Activated CD8-positive, alpha-beta T cell treated with anti-CD3 and anti-CD28 coated beads for 36 hours (primary cell): ENCODE measurements around the gene TCAIM. TPM values are rescaled to one million over a fixed set of nuclear protein-coding genes. Genes with fewer than 3 reads are reported as not detected.

Experiments used
- ATAC-seq: fragments of 200-7000 bp; cut with Tn5 transposase; one replicate; pipeline ENCODE4 v1.10.0; 2021; ENCODE audit warnings: mild to moderate bottlenecking, moderate library complexity
- CTCF ChIA-PET: fragments of 350-600 bp; sonication (Branson Sonifier 250); formaldehyde crosslinking; loops from one replicate; lab custom pipeline; 2021; ENCODE audit warnings: antibody characterized with exemption; lab: Charles Lee
- POLR2A ChIA-PET: fragments of 350-600 bp; sonication (Branson Sonifier 250); formaldehyde crosslinking; loops from one replicate; lab custom pipeline; 2021; ENCODE audit warnings: antibody characterized with exemption; lab: Charles Lee
- DNase-seq: peaks from one replicate; pipeline ENCODE4 v3.0.0-alpha.2; 2020
- H3K27ac Mint-ChIP-seq: one replicate; pipeline ENCODE4 v1.8.0; 2021; ENCODE audit warnings: mild to moderate bottlenecking, mixed read lengths
- H3K27me3 Mint-ChIP-seq: one replicate; pipeline ENCODE4 v1.8.0; 2021; ENCODE audit warnings: mixed read lengths
- H3K36me3 Mint-ChIP-seq: one replicate; pipeline ENCODE4 v1.8.0; 2021; ENCODE audit warnings: low read depth, mixed read lengths
- H3K4me1 Mint-ChIP-seq: one replicate; pipeline ENCODE4 v1.8.0; 2021; ENCODE audit warnings: low read depth, mixed read lengths
- H3K4me3 Mint-ChIP-seq: one replicate; pipeline ENCODE4 v1.8.0; 2021; ENCODE audit warnings: mild to moderate bottlenecking, moderate library complexity, mixed read lengths
- H3K9me3 Mint-ChIP-seq: one replicate; pipeline ENCODE4 v1.8.0; 2021; ENCODE audit warnings: mixed read lengths
- intact Hi-C: fragments of 100-400 bp; cut with micrococcal nuclease; formaldehyde crosslinking; loops from one replicate; pipeline ENCODE4 v1.10.0; 2022
- total RNA-seq, 2 experiments: library from RNA; stranded (reverse); gene quantifications; one replicate each; pipeline ENCODE4 v1.2.3, GENCODE V29; 2021
- TF ChIP-seq, protein P1 (sequence below): fragments of 200-600 bp; IDR thresholded peaks from one replicate; pipeline ENCODE4 v1.8.0; 2022; ENCODE audit warnings: antibody characterized with exemption, mild to moderate bottlenecking

The TCAIM gene
- total RNA-seq, 2 experiments from 2014 or later: 14.3 to 15.1 TPM

DNA sequence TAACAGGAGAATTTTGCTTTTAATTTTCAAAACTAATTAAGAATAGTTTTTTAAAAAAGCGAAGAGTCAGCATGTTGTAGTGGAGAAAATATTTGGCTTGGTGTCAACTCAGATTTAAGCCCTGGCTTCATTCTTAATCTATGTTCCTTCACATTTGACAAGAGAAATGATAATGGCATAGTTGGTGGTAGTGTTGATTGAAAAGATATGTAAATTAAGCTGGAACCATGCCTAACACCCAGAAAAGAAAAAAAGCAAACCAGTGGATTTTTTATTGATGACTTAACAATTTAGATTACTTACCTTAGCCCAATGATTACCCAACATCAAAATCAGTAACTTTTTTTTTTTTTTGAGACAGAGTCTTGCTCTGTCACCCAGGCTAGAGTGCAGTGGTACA, 27.4 kb downstream of the TCAIM start:
- Mint-ChIP-seq H3K36me3 (peaks cover 11% of the 10 kb centered on the region), H3K9me3 (no peaks in the 10 kb centered on the region), H3K4me1 (no peaks in the 10 kb centered on the region), H3K4me3 (no peak overlapping the region), H3K27me3 (no peaks in the 10 kb centered on the region), H3K27ac (no peak overlapping the region)
- ATAC-seq: no peak
- POLR2A ChIA-PET: no interaction called here
- TF ChIP-seq, protein P1, sequence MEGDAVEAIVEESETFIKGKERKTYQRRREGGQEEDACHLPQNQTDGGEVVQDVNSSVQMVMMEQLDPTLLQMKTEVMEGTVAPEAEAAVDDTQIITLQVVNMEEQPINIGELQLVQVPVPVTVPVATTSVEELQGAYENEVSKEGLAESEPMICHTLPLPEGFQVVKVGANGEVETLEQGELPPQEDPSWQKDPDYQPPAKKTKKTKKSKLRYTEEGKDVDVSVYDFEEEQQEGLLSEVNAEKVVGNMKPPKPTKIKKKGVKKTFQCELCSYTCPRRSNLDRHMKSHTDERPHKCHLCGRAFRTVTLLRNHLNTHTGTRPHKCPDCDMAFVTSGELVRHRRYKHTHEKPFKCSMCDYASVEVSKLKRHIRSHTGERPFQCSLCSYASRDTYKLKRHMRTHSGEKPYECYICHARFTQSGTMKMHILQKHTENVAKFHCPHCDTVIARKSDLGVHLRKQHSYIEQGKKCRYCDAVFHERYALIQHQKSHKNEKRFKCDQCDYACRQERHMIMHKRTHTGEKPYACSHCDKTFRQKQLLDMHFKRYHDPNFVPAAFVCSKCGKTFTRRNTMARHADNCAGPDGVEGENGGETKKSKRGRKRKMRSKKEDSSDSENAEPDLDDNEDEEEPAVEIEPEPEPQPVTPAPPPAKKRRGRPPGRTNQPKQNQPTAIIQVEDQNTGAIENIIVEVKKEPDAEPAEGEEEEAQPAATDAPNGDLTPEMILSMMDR: no peak
- CTCF ChIA-PET: no interaction called here
- intact Hi-C loops: no loop called here
- no peak for DNase-seq

DNA sequence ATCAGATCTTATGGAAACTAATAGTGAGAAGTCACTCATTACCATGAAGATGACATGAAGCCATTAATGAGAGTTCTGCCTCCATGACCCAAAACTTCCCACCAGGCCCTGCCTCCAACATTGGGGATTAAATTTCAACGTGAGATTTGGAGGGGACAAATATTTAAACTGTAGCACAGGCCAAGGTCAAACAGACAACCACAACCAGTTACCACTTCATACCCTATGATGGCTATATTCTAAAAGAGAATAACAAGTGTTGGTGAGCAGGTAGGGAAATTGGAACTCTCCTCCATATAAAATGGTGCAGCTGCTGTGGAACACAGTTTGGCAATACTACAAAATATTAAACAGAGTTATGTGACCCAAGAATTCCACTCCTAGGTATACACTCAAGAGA, 36.9 kb downstream of the TCAIM start:
- DNase-seq: no peak

DNA sequence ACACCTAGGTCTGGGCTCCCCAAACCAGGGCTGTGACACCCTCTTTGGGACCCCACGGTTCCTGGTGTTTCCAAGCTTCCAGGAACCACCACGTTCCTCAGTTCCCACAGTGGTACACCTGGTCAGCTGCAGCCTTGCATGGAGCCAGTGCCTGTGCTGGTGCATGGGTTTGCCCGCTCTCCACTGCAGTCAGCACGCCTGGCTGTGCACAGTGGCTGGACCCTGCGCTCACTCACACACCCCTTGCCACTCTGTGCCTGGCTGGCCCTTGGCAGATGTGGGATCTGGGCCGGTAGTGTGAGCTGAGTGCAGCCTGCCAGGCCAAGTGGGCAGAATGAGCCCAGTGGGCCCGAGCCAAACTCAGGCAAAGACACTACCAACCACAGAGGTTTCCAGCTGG, 48.8 kb downstream of the TCAIM start:
- POLR2A ChIA-PET: interaction anchor here (0.7 kb wide), 1 partner anchor 148 kb away, joined by 3 read pairs; no protein-coding TSS in a partner anchor
- Mint-ChIP-seq H3K4me3 (no peak overlapping the region), H3K27ac (no peak overlapping the region), H3K4me1 (no peaks in the 10 kb centered on the region), H3K36me3 (peaks cover 3% of the 10 kb centered on the region), H3K27me3 (no peaks in the 10 kb centered on the region), H3K9me3 (peaks cover 2% of the 10 kb centered on the region)
- DNase-seq: no peak
- TF ChIP-seq, protein P1: no peak
- no peak for ATAC-seq
- intact Hi-C loops: no loop called here
- CTCF ChIA-PET: no interaction called here

More for the DNA sequence above, 36.9 kb downstream of the TCAIM start:
- ATAC-seq: no peak
- H3K9me3 Mint-ChIP-seq: peaks cover 11% of the 10 kb centered on the region
- CTCF ChIA-PET: no interaction called here
- POLR2A ChIA-PET: no interaction called here
- H3K27ac Mint-ChIP-seq: no peak overlapping the region
- no peaks in the 10 kb centered on the region for H3K4me1 Mint-ChIP-seq
- H3K36me3 Mint-ChIP-seq: peaks cover 10% of the 10 kb centered on the region
- no peaks in the 10 kb centered on the region for H3K27me3 Mint-ChIP-seq
- intact Hi-C loops: no loop called here
- TF ChIP-seq, protein P1: no peak
- no peak overlapping the region for H3K4me3 Mint-ChIP-seq

DNA sequence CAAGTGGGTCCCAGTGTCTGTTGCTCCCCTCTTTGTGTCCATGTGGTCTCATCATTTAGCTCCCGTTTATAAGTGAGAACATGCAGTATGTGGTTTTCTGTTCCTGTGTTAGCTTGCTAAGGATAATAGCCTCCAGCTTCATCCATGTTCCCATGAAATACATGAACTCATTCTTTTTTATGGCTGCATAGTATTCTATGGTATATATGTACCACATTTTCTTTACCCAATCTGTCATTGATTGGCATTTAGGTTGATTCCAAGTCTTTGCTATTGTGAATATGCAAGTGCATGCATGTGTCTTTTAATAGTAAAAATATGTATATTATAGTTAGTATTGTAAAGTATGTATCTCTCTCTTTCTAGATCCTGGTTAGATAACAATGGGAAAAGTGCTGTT, 53.9 kb downstream of the TCAIM start:
- Mint-ChIP-seq H3K4me3 (no peak overlapping the region), H3K27ac (no peak overlapping the region), H3K4me1 (no peaks in the 10 kb centered on the region), H3K9me3 (no peaks in the 10 kb centered on the region), H3K27me3 (no peaks in the 10 kb centered on the region), H3K36me3 (peaks cover 1% of the 10 kb centered on the region)
- DNase-seq (no peak), ATAC-seq (no peak)
- POLR2A ChIA-PET: no interaction called here
- CTCF ChIA-PET: no interaction called here
- TF ChIP-seq, protein P1: no peak
- intact Hi-C loops: no loop called here

DNA sequence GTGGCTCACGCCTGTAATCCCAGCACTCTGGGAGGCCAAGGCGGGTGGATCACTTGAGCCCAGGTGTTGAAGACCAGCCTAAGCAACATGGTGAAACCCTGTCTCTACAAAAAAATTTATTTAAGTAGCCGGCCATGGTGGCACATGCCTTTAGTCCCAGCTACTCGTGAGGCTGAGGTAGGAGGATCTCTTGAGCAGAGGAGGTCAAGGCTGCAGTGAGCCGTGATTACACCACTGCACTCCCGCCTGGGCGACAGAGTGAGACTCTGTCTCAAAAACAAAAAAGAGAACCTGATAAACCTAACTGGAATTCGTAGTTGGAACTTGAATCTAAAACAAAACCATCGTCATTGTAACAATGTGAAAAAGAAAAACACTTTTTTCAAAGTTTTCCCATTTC, 57.1 kb downstream of the TCAIM start:
- no peak overlapping the region for H3K4me3 Mint-ChIP-seq
- POLR2A ChIA-PET: no interaction called here
- H3K9me3 Mint-ChIP-seq: no peaks in the 10 kb centered on the region
- H3K4me1 Mint-ChIP-seq: no peaks in the 10 kb centered on the region
- intact Hi-C loops: no loop called here
- H3K27ac Mint-ChIP-seq: no peak overlapping the region
- H3K27me3 Mint-ChIP-seq: no peaks in the 10 kb centered on the region
- ATAC-seq: no peak
- no peak for DNase-seq
- TF ChIP-seq, protein P1: no peak
- CTCF ChIA-PET: no interaction called here
- H3K36me3 Mint-ChIP-seq: peaks cover 2% of the 10 kb centered on the region
